GM12891 (cell line): Measurements from ENCODE around the gene GAP43.

Experiments
- POLR2A ChIP-seq: IDR thresholded peaks from 2 replicates; pipeline ENCODE4 v1.6.1; 2011; ENCODE audit warnings: low read depth, low read length, control low read depth
- POLR2AphosphoS5 ChIP-seq: IDR thresholded peaks from 2 replicates; pipeline ENCODE4 v1.6.1; 2011; ENCODE audit warnings: low read depth, low read length, control low read depth
- SPI1 ChIP-seq: IDR thresholded peaks from 2 replicates; pipeline ENCODE4 v1.6.1; 2011; ENCODE audit warnings: low read depth, low read length, control low read depth
- TAF1 ChIP-seq: IDR thresholded peaks from 2 replicates; pipeline ENCODE4 v1.6.1; 2011; ENCODE audit warnings: low read depth, low read length, control low read depth

- TF ChIP-seq POLR2A (no peak), POLR2AphosphoS5 (no peak), TAF1 (no peak), SPI1 (no peak)
These were observed 875 bp downstream of the GAP43 start for GRCh38 chr3:115624029-115624741.
